ENCODE data around the gene CTBP2.
"Not testable (repeated sequence)": the region's sequence is repeated elsewhere in the genome, so short reads cannot be mapped to it uniquely, and the experiment has no call there.

CTBP2 gene

DNA sequence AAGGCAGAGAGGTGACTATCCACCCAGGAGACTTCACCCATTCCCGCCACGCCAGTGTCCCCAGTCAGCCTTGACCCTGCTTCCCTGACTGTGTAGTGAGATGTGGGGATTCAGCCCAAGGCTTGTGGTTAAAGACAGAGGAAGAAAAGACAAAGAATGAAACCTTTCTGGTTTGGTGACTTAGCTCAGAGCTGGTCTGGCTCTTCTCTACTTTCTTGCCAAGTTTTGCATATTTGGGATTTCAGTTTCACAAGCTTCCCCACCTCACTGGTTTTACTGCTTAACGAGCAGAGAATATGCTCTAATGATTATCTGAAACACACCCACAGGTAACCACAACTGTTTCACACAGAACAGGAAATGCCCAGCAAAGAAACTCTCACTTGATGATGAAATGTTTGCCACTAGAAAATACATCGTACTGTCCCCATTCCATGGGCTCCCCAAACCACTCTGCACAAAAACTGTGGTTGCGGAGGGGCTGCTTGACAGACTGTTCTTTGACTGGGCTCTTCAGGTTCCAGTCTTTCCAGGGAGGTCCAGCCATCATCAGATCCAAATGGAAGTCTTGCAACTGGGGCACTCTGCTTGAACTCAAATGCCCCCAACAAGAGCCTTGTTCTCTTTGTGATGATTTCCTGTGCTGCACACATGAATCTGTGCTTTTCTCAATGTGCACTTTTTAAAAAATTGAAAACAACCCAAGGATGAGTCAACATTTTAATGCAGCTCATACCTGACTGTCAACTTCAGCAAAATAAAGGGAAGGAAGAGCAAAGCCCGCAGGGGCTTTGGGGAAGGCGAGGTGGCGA lies 95.5 kb downstream of the CTBP2 start:
- peak in 1 of 3 donors; percentile 5 for DNase-seq (ENCODE audit: low read depth in 3 of 3)

DNA sequence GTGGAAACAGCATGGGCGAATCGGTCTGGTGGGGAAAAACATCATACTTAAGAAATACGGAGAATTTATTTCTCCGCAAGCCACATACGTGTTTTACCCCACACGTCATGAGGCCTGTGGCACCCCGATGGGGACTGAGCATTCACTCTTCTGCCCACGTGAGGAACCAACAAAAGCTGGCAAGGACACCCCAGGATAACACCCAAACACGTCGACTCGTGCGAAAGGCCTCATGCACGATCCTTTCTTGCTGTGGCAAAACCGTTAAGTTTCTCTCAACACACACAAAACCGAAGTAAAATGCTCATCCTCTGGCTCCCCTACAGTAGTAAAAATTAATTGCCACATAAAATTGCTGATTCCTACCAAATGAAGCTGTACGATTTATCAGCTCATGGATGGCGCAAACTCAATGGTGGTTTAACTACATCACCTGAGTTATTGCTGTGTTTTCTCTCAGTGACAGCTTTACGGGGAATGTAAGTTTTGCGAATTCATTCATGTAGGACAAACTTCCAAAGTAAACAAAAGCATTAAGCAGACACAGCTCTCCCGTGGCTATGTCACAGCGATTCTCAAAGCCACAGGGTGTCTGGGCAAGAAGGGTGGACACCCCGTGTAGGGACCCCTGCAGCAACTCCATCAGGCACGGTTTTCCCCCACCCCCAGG lies 97.0 kb downstream of the CTBP2 start:
- no peak for DNase-seq (ENCODE audit: low read depth in 3 of 3)

DNA sequence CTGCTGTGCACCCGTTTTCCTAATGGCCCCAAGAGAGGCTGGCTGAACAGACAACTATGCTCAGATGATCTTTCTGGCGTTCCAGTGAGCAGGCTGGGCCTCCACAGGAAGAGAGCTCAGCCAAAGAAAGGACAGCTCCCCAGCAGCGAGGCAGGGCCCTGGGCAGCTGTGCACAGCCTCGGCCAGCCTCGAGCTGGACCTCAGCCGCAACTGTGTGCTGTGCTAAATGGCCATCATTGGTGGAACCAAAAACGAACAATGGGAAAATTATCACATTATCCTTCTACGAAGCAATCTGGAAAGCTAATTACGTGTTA lies 97.5 kb downstream of the CTBP2 start:
- DNase-seq (ENCODE audit: low read depth in 3 of 3) = no peak

DNA sequence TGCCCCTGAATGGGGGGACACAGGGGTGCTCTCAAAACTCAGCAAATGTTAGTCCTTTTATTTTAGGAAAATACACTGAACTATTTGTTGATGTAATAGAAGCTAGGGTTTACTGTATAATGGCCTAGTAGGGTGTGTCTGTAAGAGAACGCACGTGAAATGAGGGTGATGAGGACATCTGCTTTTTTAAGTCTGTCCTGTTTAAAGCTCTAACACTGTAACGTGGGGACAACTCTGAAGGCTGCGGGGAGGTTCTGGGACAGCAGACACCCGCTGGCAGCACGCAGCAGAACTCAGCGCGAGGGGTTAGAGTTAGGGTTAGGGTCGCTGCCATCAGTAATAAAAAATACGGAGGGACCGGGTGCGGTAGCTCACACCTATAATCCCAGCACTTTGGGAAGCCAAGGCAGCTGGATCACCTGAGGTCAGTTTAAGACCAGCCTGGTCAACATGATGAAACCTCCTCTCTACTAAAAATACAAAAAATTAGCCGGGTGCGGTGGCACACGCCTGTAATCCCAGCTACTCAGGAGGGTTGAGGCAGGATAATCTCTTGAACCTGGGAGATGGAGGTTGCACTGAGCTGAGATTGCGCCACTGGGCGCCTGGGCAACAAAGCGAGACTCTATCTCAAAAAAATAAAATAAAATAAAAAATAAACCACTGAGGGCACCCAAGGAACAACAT lies 98.0 kb downstream of the CTBP2 start:
- no peak for DNase-seq (ENCODE audit: low read depth in 3 of 3)

DNA sequence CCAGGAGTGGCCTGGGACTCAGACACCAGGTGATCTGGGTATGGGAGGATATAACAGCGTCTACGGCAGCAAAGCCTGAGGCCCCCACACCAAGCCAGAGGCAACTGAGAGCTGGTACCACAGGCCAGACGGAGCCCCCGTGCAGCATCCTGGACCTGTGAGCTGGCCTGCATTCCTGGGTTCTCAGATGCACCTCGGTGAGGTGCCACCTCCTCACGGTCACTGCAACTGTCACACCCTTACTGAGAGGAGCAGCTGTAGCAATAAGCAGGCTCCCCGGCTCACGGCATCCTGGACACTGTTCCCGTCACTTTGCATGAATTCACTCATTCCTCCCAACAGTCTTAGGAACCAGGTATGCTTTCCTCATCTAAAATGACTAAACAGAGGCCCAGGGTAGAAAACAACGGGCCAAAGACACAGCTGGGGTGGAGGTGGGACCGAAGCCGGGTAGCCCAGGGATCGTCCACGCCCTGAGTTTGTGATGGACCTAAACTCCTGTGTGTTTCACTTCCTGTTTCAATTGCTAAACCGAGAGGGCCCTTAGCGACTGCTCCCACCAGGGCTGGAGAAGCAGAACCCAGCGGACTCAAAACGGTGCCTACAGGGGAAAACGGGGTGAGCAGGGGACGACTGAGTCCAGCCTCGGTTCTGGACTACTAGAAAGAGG lies 98.7 kb downstream of the CTBP2 start:
- DNase-seq (ENCODE audit: low read depth in 3 of 3) = no peak

DNA sequence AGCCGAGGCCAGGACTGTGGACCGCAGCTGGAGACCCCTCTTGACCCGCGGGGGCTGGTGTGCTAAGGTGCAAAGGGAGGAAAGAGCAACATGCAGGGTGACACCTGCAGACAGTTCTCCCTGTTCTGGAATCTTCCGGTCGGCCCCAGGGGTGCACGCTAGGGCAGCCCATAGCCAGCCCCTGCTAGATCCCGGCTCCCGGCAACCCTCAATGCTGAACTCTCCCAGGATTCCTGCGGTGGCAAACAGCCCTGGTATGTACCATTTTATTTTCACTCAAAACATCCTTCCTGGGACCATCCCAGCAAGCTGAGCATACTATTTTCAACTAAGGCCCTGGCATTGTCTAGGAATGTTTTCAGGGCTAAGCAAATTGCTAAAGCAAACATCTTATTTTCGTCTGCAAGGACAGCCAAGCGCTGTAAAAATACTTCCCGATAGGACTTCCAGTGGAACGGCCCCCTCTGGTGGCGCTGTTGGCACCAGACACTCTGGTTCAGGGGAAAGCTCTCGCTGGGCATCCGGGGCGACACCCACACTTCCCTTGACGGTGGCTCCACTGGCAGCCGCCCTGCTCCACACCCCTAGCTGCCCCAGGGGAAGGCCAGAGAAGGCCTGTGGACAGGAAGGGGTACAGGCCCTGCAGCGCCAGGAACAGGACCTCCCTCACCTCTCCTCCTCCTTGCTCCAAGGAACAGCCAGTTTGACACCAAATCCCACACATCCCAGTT lies 99.4 kb downstream of the CTBP2 start:
- peak; percentile 14 to 18 (median 15) for DNase-seq (ENCODE audit: low read depth in 3 of 3)

DNA sequence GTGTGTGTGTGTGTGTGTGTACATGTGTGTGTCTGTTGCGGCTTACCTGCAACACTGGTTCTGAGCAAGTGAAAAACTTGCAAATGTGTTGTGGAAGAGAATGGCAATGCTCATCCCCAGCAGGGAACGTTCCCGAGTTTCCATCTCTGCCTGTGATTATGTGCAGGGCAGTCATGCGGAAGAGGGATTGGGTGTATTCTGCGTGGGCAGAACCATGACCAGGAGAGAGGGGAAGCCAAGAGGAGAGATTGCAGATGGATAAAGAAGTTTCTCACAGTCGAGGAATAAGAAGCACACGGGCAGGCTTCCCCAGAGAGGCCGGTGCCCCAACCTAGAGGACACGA lies 99.9 kb downstream of the CTBP2 start:
- no peak for DNase-seq (ENCODE audit: low read depth in 3 of 3)

DNA sequence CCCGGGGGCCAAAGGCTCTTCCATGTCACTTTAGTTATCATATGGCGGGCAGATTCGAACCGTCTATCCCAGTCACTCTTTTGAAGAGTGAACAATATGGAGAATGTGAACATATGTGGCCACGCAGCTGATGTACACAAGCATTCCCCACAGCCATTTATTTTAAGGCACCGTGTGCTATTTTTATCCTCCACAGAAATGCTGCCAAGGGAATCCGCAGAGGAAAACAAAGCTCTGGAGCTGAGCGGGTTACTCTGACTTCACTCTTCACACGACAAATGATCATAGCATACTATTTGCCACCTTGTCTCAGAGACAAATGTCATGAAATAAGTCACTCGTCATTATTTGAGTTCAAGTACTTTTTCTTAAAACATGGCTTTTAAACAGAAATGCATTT lies 100.3 kb downstream of the CTBP2 start:
- DNase-seq (ENCODE audit: low read depth in 3 of 3) = no peak

DNA sequence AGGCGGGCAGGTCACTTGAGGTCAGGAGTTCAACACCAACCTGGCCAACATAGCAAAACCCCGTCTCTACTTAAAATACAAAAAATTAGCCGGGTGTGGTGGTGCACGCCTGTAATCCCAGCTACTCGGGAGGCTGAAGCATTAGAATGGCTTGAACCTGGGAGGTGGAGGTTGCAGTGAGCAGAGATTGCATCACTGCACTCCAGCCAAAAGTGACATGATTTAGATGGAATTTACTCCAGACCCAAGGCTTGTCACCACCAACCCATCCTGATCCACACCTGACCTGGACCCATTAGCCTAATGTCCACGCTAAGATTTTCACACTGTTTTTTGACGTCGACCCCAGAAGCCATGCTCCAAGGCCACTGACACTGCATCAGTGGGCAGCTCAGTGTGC lies 101.0 kb downstream of the CTBP2 start:
- DNase-seq (ENCODE audit: low read depth in 3 of 3) = not testable (repeated sequence)

DNA sequence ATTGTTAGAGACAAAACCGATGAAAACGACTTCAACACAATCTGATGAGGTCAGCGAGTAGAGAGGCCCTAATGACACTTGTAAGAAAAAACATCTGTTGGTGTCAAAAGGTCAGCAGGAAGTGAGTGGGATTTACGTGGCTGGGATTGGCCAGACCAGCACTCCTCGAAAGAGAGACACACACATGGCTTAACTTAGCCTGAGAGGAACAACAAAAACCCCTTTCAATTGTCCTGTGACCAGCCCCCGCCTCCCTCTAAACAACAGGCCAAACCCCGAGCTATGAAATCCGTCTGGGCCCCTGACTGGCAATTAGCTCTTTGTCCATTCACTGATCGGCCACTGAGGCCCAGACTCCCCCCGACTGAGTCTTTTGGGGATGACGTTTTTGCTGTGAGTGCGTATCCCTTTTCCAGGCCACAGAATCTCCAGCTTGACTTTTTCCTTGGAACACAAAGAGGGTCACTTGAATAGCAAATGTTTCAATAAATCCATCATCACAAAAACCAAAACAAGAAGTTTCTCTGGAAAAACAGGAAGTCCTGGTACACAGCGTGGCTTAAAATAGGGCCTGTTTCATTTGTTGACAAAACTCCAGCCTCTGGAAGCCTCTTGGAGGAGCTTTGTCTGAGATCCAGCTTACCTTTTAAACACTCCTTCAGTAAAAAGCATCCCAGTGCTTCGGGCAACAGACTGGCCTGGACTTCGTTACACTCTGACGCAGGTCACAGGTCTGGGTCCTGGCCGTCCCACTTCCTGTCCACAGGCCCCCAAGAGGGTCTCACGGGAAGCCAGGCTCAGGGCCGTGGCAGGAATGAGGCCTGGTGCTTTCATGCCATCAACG lies 103.0 kb downstream of the CTBP2 start:
- DNase-seq (ENCODE audit: low read depth in 3 of 3) = no peak

DNA sequence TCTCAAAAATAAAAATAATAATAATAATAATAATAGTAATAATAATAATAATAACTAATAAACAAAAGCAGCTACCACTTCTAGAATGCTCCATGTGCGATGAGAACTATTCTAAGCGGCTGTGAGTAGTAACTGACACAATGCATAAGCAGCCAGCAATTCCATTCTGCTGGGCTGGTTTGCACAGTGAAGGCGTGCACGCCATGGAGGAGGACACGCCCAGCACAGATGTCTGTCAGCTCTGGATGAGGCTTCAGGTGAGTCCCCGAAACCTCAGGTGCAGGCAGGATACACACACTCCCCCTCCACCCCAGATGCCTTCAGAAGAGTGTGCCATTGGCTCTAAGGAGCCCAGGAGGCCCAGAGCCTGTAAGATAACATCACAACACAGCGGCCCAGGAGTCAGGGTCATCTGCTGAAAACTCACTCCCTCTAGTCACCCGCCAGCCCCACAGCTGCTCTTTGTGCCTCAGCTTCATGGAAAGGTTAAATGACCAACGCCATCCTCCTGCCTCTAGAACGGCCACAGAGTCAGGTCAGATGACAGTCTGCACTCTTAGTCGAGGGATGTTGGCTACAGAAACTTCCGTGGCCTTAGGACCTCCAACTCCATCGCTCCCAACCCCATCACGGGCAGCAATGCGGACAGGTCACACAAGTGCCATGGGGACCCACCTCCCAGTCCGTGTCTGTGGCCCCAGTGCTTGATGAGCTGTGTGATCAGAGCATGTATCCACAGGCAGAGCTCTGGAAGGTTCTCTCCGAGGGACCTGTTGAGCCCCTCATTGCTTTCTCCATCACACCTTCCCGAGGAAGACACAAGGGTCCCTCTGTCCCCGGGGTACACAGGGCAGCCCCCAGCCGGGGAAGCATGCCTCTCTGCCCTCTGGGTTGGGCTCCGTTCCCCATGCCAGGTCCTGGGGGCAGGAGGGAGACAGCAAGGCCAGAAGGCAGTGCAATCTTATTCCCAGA lies 103.9 kb downstream of the CTBP2 start:
- no peak for DNase-seq (ENCODE audit: low read depth in 3 of 3)

DNA sequence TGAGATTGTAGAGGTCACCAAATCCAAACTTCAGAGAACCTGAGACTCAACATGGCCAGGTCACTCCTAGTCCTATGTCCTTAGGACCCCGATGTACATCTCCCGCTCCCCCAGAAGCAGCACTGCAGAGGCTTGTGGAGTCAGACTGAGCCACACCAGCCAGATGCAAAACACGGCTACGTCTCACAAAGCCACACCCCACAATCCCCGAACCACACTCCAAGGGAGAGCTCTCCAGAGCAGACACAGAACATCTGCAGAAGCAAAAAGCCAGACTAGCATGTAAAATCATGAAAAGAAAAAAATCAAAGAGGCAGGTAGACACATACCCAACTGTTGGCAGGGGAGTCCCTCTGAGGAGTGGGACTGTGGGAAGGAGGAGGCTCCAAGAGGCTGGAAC lies 104.9 kb downstream of the CTBP2 start:
- no peak for DNase-seq (ENCODE audit: low read depth in 3 of 3)

DNA sequence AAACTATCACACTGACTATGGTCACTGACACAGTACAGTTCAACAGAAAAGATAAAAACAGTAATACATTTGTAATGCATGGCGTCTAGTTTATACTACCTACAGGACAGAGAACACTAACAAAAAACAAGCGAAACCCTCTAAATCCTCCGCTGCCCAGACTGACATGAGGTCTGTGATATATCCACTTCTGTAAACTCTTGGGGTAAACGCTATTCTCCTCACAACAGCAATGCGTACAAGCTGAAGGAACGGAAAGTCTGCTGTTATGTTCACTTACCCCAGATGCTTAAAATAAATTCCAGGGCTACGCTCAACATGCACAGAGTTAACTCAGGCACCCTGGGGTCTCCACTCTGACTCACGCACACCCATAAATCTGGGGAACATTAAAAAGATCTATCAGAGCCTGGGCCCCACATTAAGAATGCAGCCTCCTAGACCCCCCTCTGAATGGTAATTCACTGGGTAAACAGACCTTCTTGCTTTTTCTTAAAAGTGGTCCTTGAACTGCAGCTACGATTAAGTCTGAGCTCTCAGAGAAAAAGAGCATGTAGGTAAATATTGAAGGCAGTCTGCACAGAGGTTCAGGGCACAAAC lies 105.6 kb downstream of the CTBP2 start:
- no peak for DNase-seq (ENCODE audit: low read depth in 3 of 3)

DNA sequence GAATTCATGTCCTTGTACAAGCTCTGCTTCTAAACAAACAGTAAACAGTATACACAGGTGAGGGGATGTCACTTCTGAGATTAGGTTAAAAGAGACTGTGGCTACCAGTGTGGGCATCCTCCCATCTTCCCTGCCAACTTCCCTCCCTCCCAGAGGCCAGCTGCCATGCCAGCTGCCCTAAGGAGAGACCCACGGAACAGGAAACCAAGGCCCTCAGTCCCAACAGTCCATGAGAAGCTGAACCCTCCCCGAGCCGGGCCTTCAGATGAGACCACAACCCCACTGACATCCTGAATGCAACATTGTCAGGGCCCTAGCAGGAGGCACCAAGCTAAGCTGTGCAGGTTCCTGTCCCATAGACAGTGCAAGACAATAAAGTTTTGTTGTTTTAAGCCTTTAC lies 106.1 kb downstream of the CTBP2 start:
- DNase-seq (ENCODE audit: low read depth in 3 of 3) = no peak

DNA sequence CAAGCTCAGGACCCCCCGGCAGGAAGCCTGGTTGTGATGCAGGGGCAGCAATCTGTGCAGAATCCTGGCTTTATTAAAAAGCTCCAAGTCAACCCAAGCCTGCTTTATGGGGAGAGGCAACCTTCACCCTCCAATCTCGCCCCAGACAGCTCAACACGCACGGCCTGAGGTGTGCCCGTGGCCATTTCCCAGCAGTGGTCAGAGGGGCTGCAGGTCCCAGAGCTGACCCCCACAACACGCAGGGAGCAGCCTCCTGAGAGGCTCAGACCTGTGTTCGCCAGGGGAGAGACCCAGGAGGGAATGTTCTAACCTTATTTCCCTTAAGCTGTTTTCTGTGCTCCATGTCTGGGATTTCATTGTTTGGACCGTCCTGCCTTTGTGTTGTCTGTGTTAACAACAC lies 108.2 kb downstream of the CTBP2 start:
- no peak for DNase-seq (ENCODE audit: low read depth in 3 of 3)

DNA sequence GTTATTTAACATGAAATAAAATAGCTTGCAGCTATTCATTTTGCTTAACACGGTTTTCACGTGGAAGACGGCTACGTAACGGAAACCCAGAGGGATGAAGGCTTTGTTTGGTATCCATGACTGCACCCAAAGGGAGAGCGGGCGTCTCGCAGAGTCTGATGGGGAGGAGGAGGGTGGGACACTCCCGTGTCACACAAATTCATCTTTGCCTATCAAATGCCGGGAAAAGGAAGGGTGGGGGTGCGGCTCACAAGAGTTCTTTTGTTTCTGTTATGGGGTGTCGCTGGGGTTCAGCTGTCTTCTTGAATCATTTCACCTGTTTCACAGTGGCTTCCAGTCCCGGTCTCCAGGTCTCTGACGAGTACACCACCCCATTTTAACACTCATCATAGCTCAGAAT lies 110.0 kb downstream of the CTBP2 start:
- DNase-seq (ENCODE audit: low read depth in 3 of 3) = no peak

DNA sequence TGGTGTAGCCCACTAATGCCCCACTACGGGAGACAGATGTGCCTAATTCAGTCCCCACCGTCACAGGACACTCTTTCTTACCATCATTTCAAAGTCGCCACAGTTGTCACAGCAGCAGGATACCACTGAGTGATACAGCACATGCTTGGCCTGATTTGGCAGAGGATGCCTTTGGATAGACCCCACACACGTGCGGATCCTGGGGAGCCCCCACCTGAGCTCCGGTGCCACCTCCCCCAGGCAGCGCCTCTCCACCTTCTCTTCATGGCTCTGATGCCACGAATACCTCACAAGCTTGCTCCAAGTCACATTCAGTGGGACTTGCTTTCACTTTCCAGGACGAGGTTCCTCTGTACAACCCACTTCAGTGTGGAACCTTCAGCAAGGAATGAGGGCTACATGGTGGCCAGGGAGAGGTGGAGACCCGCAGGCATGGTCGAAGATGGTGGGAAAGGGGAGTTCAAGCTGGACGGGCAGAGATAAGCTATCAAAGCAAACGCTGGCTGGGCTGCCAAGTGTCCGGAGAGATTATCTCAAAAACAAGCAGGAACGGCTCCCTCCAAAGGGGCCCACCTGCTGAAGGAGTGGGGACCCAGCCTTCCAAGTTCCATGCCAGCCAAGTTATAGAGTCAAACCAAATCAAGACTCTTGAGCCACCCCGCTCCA lies 111.0 kb downstream of the CTBP2 start:
- no peak for DNase-seq (ENCODE audit: low read depth in 3 of 3)

DNA sequence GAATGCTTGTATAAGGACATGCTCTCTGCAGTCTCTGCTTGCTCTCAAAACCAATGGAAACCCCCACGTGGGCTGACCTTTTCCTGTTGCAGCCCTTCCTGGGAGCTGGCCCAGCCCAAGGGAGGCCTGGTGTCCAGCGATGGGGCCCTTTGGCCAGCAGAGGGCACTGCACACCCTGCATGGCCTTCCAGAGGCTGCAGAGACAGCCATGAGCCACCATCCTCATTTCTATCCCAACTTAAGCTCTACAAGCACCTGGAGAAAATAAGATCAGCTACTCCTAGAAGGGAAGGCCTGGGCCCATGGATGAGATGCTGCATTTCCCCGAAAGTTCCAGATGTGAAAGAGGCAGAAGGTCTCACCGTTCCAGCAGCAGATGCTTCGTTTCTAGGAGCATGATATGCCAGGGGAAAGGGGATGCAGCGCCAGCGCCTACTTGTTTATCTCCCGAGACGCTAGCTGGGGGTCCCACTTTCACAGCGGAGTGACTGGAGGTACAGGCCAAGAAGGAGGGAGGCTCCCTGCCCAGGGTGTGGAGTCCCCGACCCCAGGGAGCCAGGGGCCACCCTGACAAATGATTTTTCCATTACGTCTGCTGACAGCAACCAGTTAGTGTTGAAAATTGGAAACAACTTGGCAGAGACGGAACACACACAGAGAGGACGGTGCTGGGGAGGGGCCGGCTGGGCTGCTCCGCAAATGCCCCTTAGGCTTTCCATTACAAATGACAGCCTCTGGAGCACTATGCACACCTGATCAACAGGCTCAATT lies 112.1 kb downstream of the CTBP2 start:
- DNase-seq (ENCODE audit: low read depth in 3 of 3) = peak; percentile 46 to 66 (median 61)
